Uterus (tissue), 4 donors: ENCODE measurements around the gene OR10V1. TPM values are rescaled to one million over a fixed set of nuclear protein-coding genes. Genes with fewer than 3 reads are reported as not detected.
A peak's percentile ranks its signal among the peaks of the same experiment; 100 is the strongest.

ENCODE experiments used
- DNase-seq, 2 donors: peaks; one replicate each; pipeline ENCODE4 v3.0.0-alpha.2; 2019 to 2020
- H3K27ac ChIP-seq, 2 donors: fragments of 200-600 bp; sonication (generic); 1 replicate in 1 of 2; 2 replicates in 1 of 2; pipeline ENCODE4 v1.5.1; 2016 to 2018
- H3K27me3 ChIP-seq, 2 donors: fragments of 200-600 bp; sonication (generic); one replicate each; pipeline ENCODE4 v1.5.1; 2018 to 2019; ENCODE audit warnings: control low read depth in 1 of 2
- H3K36me3 ChIP-seq, 2 donors: fragments of 200-600 bp; sonication (generic); one replicate each; pipeline ENCODE4 v1.5.1; 2019; ENCODE audit warnings: control low read depth in 1 of 2
- H3K4me1 ChIP-seq, 2 donors: fragments of 200-600 bp; sonication (generic); one replicate each; pipeline ENCODE4 v1.5.1; 2018 to 2019; ENCODE audit warnings: control low read depth in 1 of 2
- H3K4me3 ChIP-seq, 2 donors: fragments of 200-600 bp; sonication (generic); 1 replicate in 1 of 2; 2 replicates in 1 of 2; pipeline ENCODE4 v1.5.1; 2018 to 2019; ENCODE audit warnings: mild to moderate bottlenecking in 1 of 2
- H3K9me3 ChIP-seq, 2 donors: fragments of 200-600 bp; sonication (generic); one replicate each; pipeline ENCODE4 v1.5.1; 2019; ENCODE audit warnings: control low read depth in 1 of 2
- POLR2A ChIP-seq, 2 donors: fragments of 450-650 bp; IDR thresholded peaks; one replicate each; pipeline ENCODE4 v1.6.1; 2016; ENCODE audit warnings: antibody characterized with exemption in 2 of 2, mild to moderate bottlenecking in 1 of 2, moderate library complexity in 1 of 2
- intact Hi-C: fragments of 100-400 bp; cut with DNase I; formaldehyde crosslinking; loops from one replicate; pipeline ENCODE4 v1.15.1; 2023; ENCODE audit warnings: low total_unique reads
- total RNA-seq, 4 donors: library from RNA; depleted of rRNA in 3 of 4; stranded (reverse); fragments of >200 nt in 3 of 4; gene quantifications; one replicate each; pipeline versions ENCODE4 v1.1.0 to v1.2.4, GENCODE V29; 2014 to 2023
- TF ChIP-seq, protein P1 (sequence below), 4 experiments: fragments of 200-600 bp in 2 of 4; fragments of 450-650 bp in 2 of 4; sonication (generic) in 2 of 4; IDR thresholded peaks; one replicate each; pipeline ENCODE4 v1.5.1; 2016 to 2019; ENCODE audit warnings: antibody characterized with exemption in 4 of 4, mild to moderate bottlenecking in 2 of 4, moderate library complexity in 1 of 4
- donor health status: DM: yes; HTN: yes; CAD: no.

Gene OR10V1
- total RNA-seq, 4 donors from 2014 or later = not detected

DNA sequence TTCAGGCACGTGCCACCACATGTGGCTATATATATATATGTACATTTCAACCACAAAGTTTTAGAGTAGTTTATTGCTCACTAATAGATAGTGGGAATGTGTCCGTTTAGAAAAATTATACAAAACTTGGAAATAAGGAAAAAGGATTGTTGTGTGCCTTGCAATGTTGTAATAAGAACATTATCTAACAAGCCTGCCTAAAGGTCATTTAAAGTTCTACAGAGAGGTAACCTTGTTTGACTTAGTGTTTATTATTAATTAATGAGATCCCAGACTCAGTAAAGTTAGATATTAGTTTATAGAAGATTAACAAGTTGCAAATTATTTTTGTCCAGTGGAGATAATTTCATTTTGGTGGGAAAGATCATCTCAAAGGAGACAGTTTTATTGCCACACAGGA lies 39.4 kb downstream of the OR10V1 start:
- DNase-seq = no peak
- H3K4me3 ChIP-seq = no peak overlapping the region
- H3K9me3 ChIP-seq = no peaks in the 10 kb centered on the region
- H3K27ac ChIP-seq = no peak overlapping the region
- no peak for TF ChIP-seq POLR2A (IDR thresholded peaks at IDR 0.05)
- TF ChIP-seq, protein P1, sequence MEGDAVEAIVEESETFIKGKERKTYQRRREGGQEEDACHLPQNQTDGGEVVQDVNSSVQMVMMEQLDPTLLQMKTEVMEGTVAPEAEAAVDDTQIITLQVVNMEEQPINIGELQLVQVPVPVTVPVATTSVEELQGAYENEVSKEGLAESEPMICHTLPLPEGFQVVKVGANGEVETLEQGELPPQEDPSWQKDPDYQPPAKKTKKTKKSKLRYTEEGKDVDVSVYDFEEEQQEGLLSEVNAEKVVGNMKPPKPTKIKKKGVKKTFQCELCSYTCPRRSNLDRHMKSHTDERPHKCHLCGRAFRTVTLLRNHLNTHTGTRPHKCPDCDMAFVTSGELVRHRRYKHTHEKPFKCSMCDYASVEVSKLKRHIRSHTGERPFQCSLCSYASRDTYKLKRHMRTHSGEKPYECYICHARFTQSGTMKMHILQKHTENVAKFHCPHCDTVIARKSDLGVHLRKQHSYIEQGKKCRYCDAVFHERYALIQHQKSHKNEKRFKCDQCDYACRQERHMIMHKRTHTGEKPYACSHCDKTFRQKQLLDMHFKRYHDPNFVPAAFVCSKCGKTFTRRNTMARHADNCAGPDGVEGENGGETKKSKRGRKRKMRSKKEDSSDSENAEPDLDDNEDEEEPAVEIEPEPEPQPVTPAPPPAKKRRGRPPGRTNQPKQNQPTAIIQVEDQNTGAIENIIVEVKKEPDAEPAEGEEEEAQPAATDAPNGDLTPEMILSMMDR (IDR thresholded peaks at IDR 0.05) = no peak
- no peaks in the 10 kb centered on the region for H3K36me3 ChIP-seq
- H3K4me1 ChIP-seq = no peaks in the 10 kb centered on the region
- intact Hi-C loops = loop anchor here (10.0 kb wide), 1 partner anchor 139 kb away; no protein-coding TSS in a partner anchor
- no peaks in the 10 kb centered on the region for H3K27me3 ChIP-seq

DNA sequence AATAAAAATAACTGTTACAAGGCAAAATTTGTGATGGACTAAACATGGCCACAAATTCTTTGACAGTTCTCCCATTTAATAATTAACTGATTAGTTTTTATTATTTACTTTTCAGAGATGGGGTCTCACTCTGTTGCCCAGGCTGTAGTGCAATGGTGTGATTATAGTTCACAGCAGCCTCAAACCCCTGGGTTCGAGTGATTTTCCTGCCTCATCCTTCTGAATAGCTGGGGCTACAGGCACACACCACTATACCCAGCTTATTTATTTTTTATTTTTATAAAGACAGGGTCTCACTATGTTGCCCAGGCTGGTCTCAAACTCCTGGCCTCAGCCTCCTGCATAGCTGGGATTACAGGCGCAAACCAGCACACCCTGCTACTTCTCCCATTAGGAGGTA lies 40.4 kb downstream of the OR10V1 start:
- intact Hi-C loops = loop anchor here (10.0 kb wide), 1 partner anchor 138 kb away; no protein-coding TSS in a partner anchor
- TF ChIP-seq, protein P1 (IDR thresholded peaks at IDR 0.05) = no peak
- no peak for TF ChIP-seq POLR2A (IDR thresholded peaks at IDR 0.05)

DNA sequence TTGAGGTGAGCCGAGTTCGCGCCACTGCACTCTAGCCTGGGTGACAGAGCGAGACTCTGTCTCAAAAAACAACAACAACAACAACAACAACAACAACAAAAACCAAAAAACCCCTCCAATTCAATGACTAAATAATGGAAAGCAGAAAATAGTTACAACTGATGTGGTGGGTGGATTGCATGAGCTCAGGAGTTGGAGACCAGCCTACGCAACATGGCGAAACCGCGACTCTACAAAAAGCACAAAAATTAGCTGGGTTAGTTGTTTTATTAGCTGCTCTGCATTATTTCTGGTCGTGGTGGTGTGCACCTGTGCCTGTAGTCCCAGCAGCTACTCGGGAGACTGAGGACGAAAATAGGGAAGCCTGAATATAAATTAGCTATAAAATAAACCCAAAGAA lies 42.2 kb downstream of the OR10V1 start:
- TF ChIP-seq POLR2A (IDR thresholded peaks at IDR 0.05) = no peak
- TF ChIP-seq, protein P1 (IDR thresholded peaks at IDR 0.05) = no peak
- H3K4me3 ChIP-seq = no peak overlapping the region
- no peaks in the 10 kb centered on the region for H3K36me3 ChIP-seq
- DNase-seq = no peak
- no peak overlapping the region for H3K27ac ChIP-seq
- H3K4me1 ChIP-seq = peaks cover 0 to 8% of the 10 kb centered on the region in 2 donors
- intact Hi-C loops = loop anchor here (10.0 kb wide), 1 partner anchor 137 kb away; no protein-coding TSS in a partner anchor
- H3K27me3 ChIP-seq = no peaks in the 10 kb centered on the region
- H3K9me3 ChIP-seq = no peaks in the 10 kb centered on the region

More for the DNA sequence above, 40.4 kb downstream of the OR10V1 start:
- Histone ChIP-seq H3K9me3 (no peaks in the 10 kb centered on the region), H3K27me3 (no peaks in the 10 kb centered on the region), H3K27ac (no peak overlapping the region), H3K4me1 (no peaks in the 10 kb centered on the region), H3K36me3 (no peaks in the 10 kb centered on the region), H3K4me3 (no peak overlapping the region)
- no peak for DNase-seq

DNA sequence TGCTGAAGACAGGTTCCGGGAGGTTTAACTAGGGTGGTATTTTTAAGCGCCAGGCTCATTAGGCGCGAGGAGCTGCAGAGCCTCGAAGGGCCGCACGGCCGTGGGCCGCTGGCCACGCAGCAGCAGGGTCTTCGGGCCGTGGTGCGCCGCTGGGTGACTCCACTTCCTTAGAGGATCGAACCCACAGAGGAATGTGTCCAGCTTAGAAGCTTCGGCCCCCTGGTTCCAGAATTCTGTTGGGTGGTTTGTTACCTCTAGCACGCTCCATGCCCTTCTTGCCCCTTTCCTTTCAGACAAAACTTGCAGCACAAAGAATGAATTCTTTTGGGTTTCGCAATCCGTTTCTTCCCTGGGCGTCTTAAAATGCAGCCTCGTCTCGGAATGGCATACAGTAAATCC lies 44.0 kb downstream of the OR10V1 start:
- H3K27ac ChIP-seq = peak overlapping the region; percentile 95 to 98

DNA sequence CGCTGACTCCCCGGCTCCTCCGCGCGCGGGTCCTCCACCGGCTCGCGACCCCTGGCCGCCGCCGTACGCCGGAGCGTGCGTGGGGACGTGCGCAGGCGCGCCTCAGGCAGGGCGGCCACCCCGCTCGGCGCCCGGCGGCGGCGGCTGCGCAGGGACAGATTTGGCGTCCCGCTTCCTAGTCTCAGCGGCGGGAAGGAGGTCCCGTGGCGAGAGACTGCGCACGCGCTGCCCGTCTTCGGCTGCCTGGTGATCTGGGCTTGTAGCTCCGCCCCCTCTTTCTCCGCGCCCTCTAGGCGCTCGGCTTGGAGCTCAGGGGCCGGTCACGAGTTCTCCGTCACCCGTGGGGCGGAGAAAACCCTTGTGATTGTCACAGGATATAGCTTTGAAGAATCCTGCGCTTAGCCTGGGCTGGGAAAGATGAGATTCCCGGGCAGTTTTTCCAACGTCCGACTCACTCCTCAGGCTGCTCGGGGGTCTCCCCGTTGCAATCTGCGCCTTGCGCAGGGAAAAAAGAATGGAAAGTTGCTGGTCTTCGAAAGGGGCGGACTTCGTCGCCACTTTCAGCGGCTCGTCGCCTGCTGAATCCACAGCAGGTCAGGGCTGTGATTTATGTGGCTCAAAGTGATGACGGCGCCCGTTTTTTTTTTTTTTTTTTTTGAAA lies 44.6 kb downstream of the OR10V1 start, which contains the start of gene PATL1:
TSS of gene PATL1 (minus strand) at position 88 of the 661 bp plus-strand sequence. CDS start 142 bp downstream, outside the sequence.
- intact Hi-C loops = loop anchor here (10.0 kb wide), 1 partner anchor 54 kb away; the partner anchor contains the start of gene OSBP
- DNase-seq = peak; percentile 99
- Histone ChIP-seq H3K9me3 (no peaks in the 10 kb centered on the region), H3K36me3 (no peaks in the 10 kb centered on the region), H3K27ac (peak within 1 kb of the TSS; percentile 95 to 98), H3K4me1 (peaks cover 0 to 8% of the 10 kb centered on the region in 2 donors), H3K27me3 (no peaks in the 10 kb centered on the region), H3K4me3 (peak within 1 kb of the TSS; percentile 96 to 98)
- TF ChIP-seq POLR2A (IDR thresholded peaks at IDR 0.05) = peak; percentile 90 to 97
- TF ChIP-seq, protein P1 (IDR thresholded peaks at IDR 0.05) = peak in 1 of 4 experiments; percentile 6

More for the DNA sequence above, 44.0 kb downstream of the OR10V1 start:
- Histone ChIP-seq H3K9me3 (no peaks in the 10 kb centered on the region), H3K4me3 (peak overlapping the region; percentile 62 to 98), H3K36me3 (no peaks in the 10 kb centered on the region), H3K4me1 (peaks cover 0 to 8% of the 10 kb centered on the region in 2 donors), H3K27me3 (no peaks in the 10 kb centered on the region)
- TF ChIP-seq, protein P1 (IDR thresholded peaks at IDR 0.05) = no peak
- TF ChIP-seq POLR2A (IDR thresholded peaks at IDR 0.05) = no peak
- intact Hi-C loops = loop anchor here (10.0 kb wide), 2 partner anchors 55 to 135 kb away; partner anchors contain the start of gene OSBP
- peak; percentile 44 to 48 for DNase-seq
